ENCODE results near the gene SKAP1.
"Not testable (repeated sequence)": the region's sequence is repeated elsewhere in the genome, so short reads cannot be mapped to it uniquely, and the experiment has no call there.

Gene SKAP1

DNA sequence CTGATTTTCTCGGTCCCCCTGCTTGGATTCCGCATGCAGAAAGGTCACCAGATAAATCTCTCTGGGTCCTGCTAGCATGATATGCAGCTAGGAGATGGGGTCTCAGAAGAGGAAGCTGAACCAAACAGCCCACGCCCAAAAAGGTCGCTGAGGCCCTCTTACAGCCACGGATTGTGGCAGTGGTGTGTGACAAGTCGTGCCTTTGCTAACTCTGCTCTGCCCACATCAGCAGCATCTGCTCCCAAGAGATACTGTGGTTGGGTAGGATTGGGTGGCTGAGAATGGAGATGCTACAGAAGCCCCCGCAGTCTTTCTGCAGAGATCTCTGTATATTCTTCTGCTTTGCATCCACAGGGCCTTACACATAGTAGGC is 15.2 kb upstream of the SKAP1 start:
- DNase-seq (ENCODE audit: low read depth): no peak

- DNase-seq (ENCODE audit: low read depth): no peak
Measured at GRCh38 chr17:48444516-48445247, 14.7 kb upstream of the SKAP1 start.

DNA sequence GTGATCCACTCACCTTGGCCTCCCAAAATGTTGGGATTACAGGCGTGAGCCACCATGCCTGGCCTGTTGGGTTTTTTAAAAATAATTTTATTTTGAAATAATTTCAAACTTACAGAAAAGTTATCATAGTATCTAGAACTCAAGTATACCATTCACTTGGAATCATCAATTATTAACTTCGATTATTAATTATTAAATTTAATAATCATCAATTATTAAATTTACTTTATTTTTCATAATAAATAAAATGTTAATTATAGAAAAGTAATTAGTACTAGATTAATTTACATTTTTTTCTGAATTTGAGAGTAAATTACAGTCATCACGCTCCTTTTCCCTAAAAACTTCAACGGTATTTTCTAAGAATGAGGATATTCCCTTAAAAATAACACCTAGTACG is 13.7 kb upstream of the SKAP1 start:
- no peak for DNase-seq (ENCODE audit: low read depth)

- DNase-seq (ENCODE audit: low read depth): no peak
Measured at GRCh38 chr17:48442819-48443218, 12.8 kb upstream of the SKAP1 start.

DNA sequence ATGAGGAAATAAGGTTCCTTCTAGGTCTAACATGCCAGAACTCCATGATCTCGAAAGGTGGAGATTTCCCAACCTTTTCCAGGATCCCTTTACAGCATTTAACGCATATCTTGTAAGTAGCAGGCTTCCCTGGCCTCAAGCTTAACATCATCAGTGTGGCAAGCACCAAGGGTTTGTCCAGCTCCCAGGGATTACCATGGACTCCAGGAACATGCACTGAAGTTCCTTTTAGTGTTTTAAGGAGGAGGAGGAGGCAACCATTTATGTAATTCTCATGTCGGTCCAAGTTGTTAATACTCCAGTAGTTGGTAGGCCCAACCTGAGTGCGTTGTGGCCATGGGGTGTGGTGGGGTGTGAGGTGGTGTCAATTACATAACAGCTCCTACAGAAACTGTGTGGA is 11.8 kb upstream of the SKAP1 start:
- no peak for DNase-seq (ENCODE audit: low read depth)

DNA sequence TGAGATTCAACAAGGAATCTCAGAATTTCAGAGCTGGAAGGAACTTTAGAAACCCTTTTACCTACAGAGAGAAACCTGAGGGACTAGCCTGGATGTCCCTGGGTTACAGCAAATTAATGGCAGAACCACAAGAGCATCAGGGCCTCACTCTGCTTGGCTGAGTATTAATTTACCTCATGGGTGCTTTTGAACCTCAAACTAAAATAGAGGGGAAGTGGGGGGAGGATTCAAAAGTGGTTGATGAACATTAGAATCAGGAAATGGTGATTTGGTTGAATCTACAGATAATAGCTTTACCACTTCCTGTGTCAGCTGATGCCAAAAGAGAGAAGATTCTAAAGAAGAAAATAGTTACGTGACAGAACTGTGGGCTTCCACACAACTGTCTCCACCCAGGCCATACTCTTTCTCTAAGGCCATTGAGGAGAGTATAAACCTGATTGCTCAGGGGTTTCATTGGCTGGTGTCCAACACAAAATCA is 11.3 kb upstream of the SKAP1 start:
- no peak for DNase-seq (ENCODE audit: low read depth)

GRCh38 chr17:48440669-48441068 is 10.7 kb upstream of the SKAP1 start:
- DNase-seq (ENCODE audit: low read depth): no peak

GRCh38 chr17:48439875-48440505 is 10.0 kb upstream of the SKAP1 start:
- DNase-seq (ENCODE audit: low read depth): no peak

DNA sequence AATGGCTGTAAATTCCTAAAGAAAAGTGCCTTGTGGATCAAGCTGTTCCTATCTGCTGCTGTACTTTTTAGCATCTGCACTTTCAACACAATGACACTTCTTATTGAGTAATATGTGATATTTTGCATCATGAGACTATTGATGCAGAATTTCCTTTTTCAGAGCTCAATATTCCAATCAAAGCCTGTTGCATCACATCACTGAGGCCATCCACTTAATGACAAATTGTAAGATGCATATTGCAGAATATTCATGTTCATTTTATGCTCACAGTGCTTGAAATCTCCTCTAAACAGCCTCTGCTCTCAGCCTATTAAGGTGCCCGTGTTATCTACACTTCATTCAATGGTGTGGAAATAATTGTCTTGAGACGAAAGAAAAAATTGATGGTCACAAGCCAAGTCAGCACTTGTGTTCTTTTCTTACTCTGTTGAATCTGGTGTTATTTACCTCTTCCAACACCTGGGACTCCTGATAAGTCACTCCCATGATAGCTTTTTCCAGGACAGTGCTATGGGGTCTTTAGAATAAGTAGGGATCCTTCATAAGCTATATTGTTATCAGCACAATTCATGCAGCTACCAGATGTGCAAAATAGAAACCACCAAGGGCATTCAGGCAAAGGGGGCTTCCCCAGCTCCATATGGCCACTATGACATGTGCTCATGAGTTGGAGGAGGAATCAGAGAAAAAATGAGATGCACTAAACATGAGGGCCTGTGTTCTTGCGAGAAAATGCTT is 9.3 kb upstream of the SKAP1 start:
- DNase-seq (ENCODE audit: low read depth): no peak

DNA sequence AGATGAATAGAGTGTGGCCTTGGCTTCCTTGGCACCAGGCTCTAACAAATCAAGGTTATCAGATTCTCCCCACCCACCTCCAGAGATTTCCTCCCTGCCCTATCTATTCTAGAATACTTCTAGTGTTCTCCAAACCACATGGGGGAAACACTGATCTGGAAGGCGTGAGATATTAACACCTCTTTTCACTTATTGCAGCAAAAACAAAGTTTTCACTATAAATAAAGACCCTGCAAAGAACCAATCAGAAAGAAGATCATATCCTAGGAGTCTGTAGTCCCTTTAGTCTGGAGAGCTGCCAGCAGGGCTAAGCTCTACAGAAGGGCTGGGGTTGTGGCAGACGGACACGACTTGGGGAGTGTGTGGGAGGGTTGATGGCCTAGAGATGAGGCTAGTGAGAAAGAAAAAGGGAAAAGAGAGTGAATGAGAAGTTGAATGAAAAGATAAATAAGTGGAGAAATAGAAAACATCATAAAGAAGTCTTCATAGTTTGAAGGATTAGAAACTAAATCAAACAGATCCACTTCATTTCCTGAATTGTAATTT is 8.6 kb upstream of the SKAP1 start:
- DNase-seq (ENCODE audit: low read depth): no peak

- no peak for DNase-seq (ENCODE audit: low read depth)
Measured at GRCh38 chr17:48433896-48434295, 3.9 kb upstream of the SKAP1 start.

GRCh38 chr17:48432820-48433775 is 3.1 kb upstream of the SKAP1 start:
- no peak for DNase-seq (ENCODE audit: low read depth)

DNA sequence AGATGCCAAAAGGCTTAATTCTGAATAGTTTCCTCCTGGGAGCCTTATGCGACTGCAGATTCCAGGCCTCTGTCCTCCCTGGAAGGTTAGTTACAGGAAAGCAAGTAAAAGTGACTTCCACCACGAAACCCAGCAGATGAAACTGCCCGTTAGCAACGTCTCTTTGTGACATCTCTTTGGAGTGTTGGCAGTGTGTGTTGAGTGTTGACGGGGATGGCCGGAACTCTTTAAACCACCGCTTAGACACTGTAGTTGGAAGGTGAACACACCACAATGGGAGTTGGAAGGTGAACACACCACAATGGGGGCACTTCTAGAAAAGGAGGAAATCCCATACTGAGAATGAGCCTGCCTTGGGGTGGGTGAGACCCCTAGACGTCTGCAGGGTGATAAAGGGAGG is 858 bp downstream of the SKAP1 start:
- DNase-seq (ENCODE audit: low read depth): no peak

GRCh38 chr17:48427598-48427997 is 2.4 kb downstream of the SKAP1 start:
- DNase-seq (ENCODE audit: low read depth): no peak

DNA sequence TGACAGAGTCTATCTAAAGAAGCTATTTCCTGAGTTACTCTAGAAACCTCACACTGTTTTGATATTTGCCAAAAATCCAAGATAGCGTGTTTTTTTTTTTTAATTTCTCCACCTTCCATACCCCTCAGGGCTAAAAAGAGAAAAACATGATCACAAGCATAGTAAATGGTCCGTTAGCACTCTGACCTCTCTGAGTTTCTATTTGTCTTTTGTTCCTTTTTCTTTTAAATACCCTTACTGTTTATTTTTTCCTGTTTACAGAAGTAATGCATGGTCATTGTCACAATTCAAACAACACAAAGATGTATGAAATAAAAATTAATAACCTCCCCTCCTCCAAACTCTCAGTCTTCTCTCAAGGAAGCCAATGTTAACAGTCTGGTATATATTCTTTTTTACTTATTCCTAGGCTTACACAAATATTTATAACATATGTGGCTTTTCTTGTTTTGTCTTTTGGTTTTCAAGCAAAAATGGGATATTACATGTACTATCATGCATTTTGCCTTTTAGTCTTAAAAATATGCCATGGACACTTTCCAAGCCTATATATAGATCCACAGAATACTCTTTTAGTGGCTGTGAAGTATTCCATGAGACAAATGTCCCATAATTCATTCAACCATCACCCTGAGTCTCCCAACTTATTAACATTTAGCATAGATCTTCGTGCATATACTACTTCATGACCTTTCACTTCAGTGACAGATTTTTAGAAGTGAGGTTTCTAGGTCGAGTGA is 3.1 kb downstream of the SKAP1 start:
- no peak for DNase-seq (ENCODE audit: low read depth)

GRCh38 chr17:48426019-48426665 is 3.9 kb downstream of the SKAP1 start:
- no peak for DNase-seq (ENCODE audit: low read depth)

DNA sequence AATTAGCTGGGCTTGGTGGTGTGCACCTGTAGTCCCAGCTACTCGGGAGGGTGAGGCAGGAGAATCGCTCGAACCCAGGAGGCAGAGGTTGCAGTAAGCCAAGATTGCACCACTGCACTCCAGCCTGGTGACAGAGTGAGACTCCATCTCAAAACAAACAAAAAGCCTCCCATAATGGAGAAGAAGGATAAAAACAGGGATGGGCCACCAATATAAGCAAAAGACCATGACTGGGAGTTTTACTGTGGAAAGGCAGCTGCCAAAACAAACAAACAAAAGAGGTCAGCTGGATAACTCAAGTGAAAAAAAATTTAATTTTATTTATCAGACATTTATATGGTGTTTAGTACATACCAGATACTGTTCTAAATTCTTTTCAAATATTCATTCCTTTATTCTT is 8.0 kb downstream of the SKAP1 start:
- DNase-seq (ENCODE audit: low read depth): not testable (repeated sequence)

DNA sequence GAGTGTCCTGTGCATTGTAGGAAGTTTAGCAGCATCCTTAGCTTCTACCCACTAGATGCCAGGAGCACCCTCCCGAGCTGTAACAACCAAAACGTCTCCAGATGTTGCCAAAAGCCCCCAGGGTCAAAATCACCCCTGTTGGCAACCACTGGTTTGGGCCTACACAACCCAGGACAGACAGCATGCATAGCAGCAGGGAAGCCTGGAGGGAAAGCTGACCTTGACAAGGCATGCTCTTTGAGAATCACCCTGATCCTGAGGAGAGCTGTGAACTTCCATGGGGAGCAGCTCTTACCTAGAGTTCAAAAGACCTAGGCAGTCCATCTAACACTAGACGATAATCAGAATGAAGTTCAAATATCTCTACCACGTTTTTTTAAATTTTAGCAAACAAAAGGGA is 9.2 kb downstream of the SKAP1 start:
- DNase-seq (ENCODE audit: low read depth): no peak

DNA sequence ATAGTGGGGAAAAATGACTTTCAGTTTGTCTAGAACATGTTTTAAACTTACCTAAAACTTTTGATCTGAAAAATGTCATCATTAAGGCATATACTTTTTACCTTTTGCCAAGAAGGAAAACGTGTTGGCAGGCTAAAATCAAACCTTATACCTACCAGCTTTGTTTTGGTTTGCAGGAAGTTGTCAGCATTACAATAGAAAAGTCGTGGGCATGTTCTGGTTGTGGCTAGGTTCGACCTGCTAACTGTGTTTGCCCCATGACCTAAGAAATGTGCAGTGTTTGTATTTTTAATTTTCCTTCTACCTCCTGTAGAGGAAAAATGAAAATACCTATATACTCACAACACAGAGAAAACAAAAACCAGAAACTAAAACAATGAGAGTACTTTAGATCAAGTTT is 13.0 kb downstream of the SKAP1 start:
- DNase-seq (ENCODE audit: low read depth): no peak

DNA sequence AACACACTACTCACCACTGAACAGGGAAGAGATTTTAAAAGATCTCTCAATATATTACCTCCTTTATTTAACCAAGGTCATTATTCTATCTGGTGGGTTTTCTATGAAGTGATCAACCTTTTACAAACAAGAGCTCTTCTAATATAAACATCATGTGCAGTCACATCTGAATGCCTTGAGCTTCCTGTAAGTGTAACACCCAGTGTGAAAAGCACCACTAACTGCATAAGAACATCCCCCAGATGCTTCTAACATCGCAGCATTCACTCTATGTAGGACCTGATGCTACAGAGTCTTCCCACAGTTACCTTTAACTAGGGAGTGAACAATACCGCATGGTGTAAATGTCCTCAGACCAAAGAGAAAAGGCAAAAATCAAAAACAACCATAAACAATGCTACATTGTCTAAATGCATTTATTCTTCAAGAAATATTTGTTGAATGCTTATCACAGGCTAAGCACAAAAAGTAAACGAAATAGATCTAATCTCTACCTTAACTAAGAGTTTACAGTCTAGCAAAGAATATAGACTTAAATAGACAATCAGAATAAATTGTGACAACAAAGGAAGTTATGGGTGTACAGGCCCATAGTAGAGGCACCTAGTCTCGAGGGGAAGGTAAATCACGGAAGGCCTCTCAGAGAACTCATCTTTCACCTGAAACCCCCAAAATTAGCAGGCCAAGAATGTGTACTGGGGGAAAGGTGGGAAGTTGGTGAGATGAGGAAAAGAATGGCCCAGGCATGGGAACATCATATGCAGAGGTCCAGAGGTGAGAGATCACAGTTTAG is 16.2 kb downstream of the SKAP1 start:
- DNase-seq (ENCODE audit: low read depth): no peak

All from GM04503 (cell line).